RPMI7951 (cell line): ENCODE data around the gene ZGLP1. TPM values are rescaled to one million over a fixed set of nuclear protein-coding genes. Genes with fewer than 3 reads are reported as not detected.
"Not testable (repeated sequence)": the region's sequence is repeated elsewhere in the genome, so short reads cannot be mapped to it uniquely, and the experiment has no call there.

Experiments
- DNase-seq: peaks from one replicate; pipeline ENCODE4 v3.0.0-alpha.2; 2012; ENCODE audit warnings: low read depth
- total RNA-seq: library from RNA; depleted of rRNA; stranded (reverse); fragments of >200 nt; shearing (Covaris generic); gene quantifications from 2 replicates; pipeline ENCODE4 v1.2.3, GENCODE V29; 2014; rRNA removed

ZGLP1 gene
- 0.88 and 1.2 TPM in 2 replicates for total RNA-seq

DNA sequence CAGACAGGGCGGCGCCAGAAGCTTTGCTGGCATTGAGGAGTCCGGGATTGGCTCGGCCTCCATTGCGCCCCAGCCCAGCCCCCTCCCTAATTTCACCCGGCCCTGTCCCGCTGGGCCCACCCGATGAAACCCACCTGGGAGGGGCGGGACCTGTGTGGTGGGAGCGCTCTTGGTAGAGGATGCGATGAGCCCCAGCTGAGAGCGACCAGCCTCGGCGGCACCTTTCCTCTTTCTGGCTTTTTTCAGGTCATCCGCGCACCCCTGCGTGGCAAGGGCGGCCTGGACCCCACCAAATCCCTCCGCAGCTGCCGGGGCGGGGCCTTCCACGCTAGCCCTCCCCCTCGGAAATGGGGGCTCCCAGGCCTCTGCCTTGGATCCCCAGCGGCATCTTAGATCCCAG is at the start of gene ZGLP1:
Gene ZGLP1 (minus strand): TSS at position 393 of the 400 bp plus-strand sequence.
- DNase-seq: no peak

- no peak for DNase-seq
Observed at GRCh38 chr19:10356431-10356830, 46.8 kb upstream of the ZGLP1 start.

DNA sequence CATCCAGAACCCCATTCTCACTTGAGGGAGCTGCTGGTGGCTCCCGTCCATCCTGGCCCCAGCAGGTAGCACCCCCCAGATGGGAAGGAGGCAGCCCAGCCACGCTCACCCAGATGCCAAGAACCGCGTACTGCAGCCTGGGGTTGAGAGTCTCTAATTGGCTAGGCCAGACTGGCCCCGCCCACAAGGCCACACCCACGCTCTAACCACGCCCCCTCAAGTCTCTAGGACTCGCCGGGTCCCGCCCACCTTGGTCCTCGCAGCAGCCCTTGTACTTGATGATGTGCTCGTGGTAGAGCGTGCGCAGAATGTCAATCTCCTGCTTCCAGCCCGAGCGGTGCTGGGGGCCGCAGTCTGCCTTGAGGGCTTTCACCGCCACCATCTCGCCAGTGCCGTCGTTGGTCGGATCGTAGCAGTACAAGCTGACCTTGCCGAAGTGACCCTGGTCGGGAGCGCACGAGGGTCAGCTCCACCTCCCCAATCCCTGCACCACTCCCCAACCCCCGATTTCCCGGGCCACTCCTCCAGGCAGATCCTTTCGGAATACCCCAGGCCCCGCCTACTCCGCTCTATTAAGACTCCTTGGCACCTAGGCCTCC is 44.3 kb upstream of the ZGLP1 start:
- no peak for DNase-seq

- DNase-seq: no peak
Observed at GRCh38 chr19:10352764-10353671, 43.4 kb upstream of the ZGLP1 start.

GRCh38 chr19:10346509-10346908 is 36.9 kb upstream of the ZGLP1 start:
- DNase-seq: no peak

DNA sequence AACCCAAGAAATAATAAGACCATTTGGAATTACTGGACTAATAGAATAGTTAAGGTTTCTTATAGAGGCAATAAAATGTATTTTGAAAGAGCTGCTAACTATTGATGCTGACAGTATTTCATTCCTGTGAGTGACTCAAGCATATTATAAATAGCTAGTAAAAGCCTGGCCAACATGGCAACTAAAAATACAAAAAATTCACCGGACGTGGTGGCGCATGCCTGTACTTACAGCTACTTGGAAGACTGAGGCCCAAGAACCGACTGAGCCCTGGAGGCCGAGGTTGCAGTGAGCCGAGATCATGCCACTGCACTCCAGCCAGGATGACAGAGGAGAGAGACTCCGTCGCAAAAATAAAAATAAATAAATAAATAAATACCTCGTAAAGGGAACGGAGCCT is 35.2 kb upstream of the ZGLP1 start:
- no peak for DNase-seq

DNA sequence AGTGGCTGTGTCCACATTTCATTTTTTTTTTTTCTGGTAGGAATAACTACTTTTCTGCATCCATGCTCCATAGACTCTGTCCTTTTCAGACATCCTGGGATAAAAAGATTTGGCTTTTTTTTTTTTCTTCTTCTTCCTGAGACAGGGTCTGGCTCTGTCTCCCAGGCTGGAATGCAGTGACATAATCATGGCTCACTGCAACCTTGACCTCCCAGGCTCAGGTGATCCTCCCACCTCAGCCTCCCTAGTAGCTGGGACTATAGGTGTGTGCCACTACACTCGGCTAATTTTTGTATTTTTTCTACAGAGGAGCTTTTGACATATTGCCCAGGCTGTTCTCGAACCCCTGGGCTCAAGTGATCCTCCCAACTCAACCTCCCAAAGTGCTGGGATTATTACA is 33.9 kb upstream of the ZGLP1 start:
- DNase-seq: no peak

DNA sequence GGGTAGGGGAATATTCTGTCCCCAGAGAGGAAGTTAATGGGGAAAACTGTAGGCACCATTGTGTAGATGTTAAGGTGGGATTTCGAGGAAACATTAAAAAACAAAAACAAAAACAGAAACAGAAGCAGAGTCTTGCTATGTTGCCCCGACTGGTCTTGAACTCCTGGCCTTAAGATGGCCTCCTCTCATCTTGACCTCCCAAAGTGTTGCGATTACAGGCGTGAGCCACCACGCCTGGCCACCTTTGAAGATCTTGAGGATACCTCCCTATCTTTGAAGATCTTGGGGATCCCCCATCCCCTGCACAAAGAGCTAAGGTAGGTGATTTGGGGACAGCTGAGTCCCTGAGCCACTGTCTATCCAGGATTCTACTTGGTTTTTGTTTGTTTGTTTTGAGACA is 30.4 kb upstream of the ZGLP1 start:
- DNase-seq: no peak

DNA sequence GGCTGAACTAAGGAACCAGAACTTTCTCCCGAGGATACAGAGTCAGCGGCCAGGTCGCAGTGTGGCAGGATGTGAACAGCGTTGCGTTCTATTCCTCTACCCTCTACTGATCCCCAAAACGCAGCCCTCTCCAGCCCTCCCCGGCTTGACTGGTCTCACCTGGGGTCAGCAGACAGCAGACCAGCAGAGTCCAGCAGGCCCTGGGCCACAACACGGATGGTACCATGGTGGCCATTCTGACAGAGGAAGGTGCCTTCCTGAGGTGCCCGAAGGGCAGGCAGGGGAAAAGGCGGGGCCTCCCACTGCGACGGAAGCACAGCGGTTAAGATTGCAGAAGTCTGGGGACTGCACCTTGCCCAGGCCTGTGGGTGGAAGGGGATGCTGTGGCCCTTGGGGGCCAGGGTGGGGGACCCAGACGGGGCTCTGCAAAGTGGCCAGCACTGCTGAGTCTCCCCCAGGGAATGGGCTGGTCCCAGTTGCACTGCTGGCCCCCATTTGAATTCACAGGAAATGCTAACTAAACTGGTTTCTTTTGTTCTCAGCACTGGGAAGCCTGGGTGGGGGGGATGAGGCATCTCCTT is 29.9 kb upstream of the ZGLP1 start, which contains the start of gene ICAM3:
Gene ICAM3 (minus strand): TSS at position 245 of the 581 bp plus-strand sequence. CDS start 10 bp downstream, at position 235.
- no peak for DNase-seq

GRCh38 chr19:10338940-10339339 is 29.3 kb upstream of the ZGLP1 start:
- DNase-seq: no peak

GRCh38 chr19:10336725-10337124 is 27.1 kb upstream of the ZGLP1 start:
- DNase-seq: not testable (repeated sequence)

GRCh38 chr19:10335352-10335985 is 25.9 kb upstream of the ZGLP1 start:
- DNase-seq: no peak

DNA sequence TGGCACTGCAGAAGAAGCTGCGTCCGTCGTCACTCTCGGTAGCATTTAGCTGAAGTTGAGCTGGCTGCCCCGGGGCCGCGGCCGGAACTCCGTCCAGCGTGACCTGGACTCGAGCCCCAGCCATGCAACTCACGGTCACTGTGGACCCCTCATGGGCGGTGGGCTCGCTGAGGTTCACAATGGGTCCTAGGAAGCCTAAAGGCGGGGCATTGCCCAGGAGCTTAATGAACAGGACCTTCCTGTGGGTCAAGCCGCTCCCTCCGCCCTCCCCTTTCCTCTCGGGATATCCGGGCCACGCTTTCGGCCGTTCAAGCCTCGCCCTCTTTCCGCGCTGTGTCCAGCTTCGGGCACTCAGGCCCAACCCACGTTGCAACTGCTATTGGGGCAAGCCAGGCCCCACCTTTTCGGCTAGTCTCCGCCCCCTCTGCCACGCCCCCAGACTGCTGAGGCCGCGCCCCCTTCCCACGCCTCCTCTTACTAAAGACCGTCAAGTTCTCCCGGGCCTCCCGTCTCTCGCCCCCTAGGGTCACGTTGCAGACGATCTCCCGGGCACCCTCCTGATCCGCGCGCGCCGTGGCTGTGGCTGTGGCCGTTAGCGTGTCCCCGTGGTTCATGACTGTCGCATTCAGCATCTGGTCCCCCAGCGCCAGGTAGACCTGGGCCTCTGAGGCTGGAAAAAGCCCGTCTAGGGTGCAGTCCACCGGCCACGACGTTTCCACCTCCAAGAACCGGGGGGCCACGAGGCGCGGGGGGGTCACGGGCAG is 25.2 kb upstream of the ZGLP1 start:
- DNase-seq: peak; percentile 96

GRCh38 chr19:10333758-10334587 is 24.4 kb upstream of the ZGLP1 start:
- no peak for DNase-seq

GRCh38 chr19:10332965-10333757 is 23.5 kb upstream of the ZGLP1 start, which contains the start of gene RAVER1:
Gene RAVER1 (minus strand): TSS chr19:10333529. CDS start chr19:10333507, 22 bp downstream.
- DNase-seq: peak; percentile 96

- peak; percentile 12 for DNase-seq
Observed at GRCh38 chr19:10332158-10332964, 22.7 kb upstream of the ZGLP1 start.

DNA sequence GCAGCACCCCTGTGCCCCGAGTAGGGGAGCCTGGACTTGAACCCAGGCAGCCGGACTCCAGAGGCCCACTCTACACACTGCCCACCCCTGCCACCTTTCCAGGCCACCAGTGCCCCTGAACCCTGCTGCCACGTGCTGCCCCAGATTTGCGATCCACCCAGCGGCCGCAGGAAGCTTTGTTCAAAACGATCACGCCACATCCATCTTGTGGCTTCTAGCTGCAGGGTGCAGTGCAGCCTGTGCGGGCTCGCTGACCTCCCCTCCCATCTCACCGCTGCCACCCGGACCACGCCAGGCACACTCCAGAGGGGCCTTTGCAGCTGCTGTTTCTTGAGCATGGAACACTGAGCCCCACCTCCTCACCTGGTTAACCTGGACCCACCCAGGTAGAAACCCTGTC is 19.9 kb upstream of the ZGLP1 start:
- DNase-seq: no peak

- DNase-seq: no peak
Observed at GRCh38 chr19:10328558-10329429, 19.2 kb upstream of the ZGLP1 start.
